HepG2 (cell line): ENCODE measurements around the gene CD4. TPM values are rescaled to one million over a fixed set of nuclear protein-coding genes. Genes with fewer than 3 reads are reported as not detected.
A peak's percentile ranks its signal among the peaks of the same experiment; 100 is the strongest.

Experiments
- ARID5B ChIP-seq: IDR thresholded peaks from 2 replicates; pipeline ENCODE4 v1.4.0; 2020; ENCODE audit warnings: mild to moderate bottlenecking, missing genetic modification reagents
- DNMT3B ChIP-seq: conservative IDR thresholded peaks from 2 replicates; pipeline ENCODE4 v1.6.1; 2016; ENCODE audit warnings: missing biosample characterization, control low read depth
- DPF2 ChIP-seq: sonication (generic); formaldehyde crosslinking; IDR thresholded peaks from 2 replicates; pipeline ENCODE4 v1.4.0; 2020; ENCODE audit warnings: mild to moderate bottlenecking, low read depth, missing genetic modification reagents, borderline replicate concordance
- HCFC1 ChIP-seq: fragments of 150-350 bp; IDR thresholded peaks from 2 replicates; pipeline ENCODE4 v1.6.1; 2014; ENCODE audit warnings: low read depth, low read length
- HOXD1 ChIP-seq: sonication (generic); formaldehyde crosslinking; IDR thresholded peaks from 2 replicates; pipeline ENCODE4 v1.5.0; 2020; ENCODE audit warnings: missing genetic modification reagents
- LCORL ChIP-seq, 2 experiments: fragments of 450-650 bp in 1 of 2; sonication (generic) in 1 of 2; formaldehyde crosslinking in 1 of 2; IDR thresholded peaks; 2 replicates each; pipeline versions ENCODE4 v1.5.0 to v1.6.1; 2017 to 2020; ENCODE audit warnings: antibody characterized with exemption in 1 of 2, missing genetic modification reagents in 1 of 2
- MAFF ChIP-seq: IDR thresholded peaks from 2 replicates; pipeline ENCODE4 v1.6.1; 2011; ENCODE audit warnings: low read depth, low read length, improper control_type of control experiment
- RXRB ChIP-seq: IDR thresholded peaks from 2 replicates; pipeline ENCODE4 v1.6.1; 2016; ENCODE audit warnings: borderline replicate concordance, missing genetic modification reagents, missing compliant biosample characterization
- TEAD3 ChIP-seq: optimal IDR thresholded peaks from 2 replicates; pipeline ENCODE3; 2016; ENCODE audit warnings: borderline replicate concordance
- ZBTB25 ChIP-seq: IDR thresholded peaks from 2 replicates; pipeline ENCODE4 v1.6.1; 2018; ENCODE audit warnings: missing genetic modification reagents
- ZBTB39 ChIP-seq: sonication (generic); formaldehyde crosslinking; IDR thresholded peaks from 2 replicates; pipeline ENCODE4 v1.5.0; 2020; ENCODE audit warnings: missing genetic modification reagents
- ZNF263 ChIP-seq: sonication (generic); formaldehyde crosslinking; IDR thresholded peaks from 2 replicates; pipeline ENCODE4 v1.4.0; 2020; ENCODE audit warnings: missing genetic modification reagents
- ZNF546 ChIP-seq: sonication (generic); formaldehyde crosslinking; conservative IDR thresholded peaks from 2 replicates; pipeline ENCODE4 v1.8.1; 2023; ENCODE audit warnings: mild to moderate bottlenecking, missing genetic modification reagents
- ZNF563 ChIP-seq: sonication (generic); formaldehyde crosslinking; IDR thresholded peaks from 2 replicates; pipeline ENCODE4 v1.8.0; 2022; ENCODE audit warnings: mild to moderate bottlenecking, moderate library complexity, missing genetic modification reagents
- polyA plus RNA-seq, 8 experiments: library from polyadenylated mRNA; depleted of rRNA in 3 of 8; stranded (reverse) in 7 of 8; unstranded in 1 of 8; fragments of >200 nt; fragmentation: Illumina TruSeq in 4 of 8; extraction: Trizol in 4 of 8; gene quantifications; 2 replicates each; pipeline versions ENCODE4 v1.2.1 to v1.2.3, GENCODE V29; 2011 to 2016; ENCODE audit warnings: low read depth in 4 of 8, missing spikeins in 1 of 8, mixed read lengths in 1 of 8; ENCODE audit not compliant: insufficient read depth in 1 of 8
- total RNA-seq, 5 experiments: library from RNA; depleted of rRNA; stranded (reverse); fragments of >200 nt; fragmentation: Illumina TruSeq; extraction: Trizol; gene quantifications; 2 replicates each; pipeline ENCODE4 v1.2.3, GENCODE V29; 2016; ENCODE audit warnings: low read depth in 1 of 5
- TF ChIP-seq, protein P1 (sequence below), 2 experiments: sonication (generic) in 1 of 2; formaldehyde crosslinking in 1 of 2; IDR thresholded peaks; 2 replicates each; pipeline versions ENCODE4 v1.6.1 to v1.9.0; 2014 to 2022; ENCODE audit warnings: antibody characterized with exemption in 1 of 2, borderline replicate concordance in 1 of 2, inconsistent platforms in 1 of 2, low read depth in 1 of 2, missing genetic modification reagents in 1 of 2
- TF ChIP-seq, protein P2 (sequence below): sonication (generic); formaldehyde crosslinking; conservative IDR thresholded peaks from 2 replicates; pipeline ENCODE4 v1.4.0; 2020; ENCODE audit warnings: missing genetic modification reagents

CD4 gene
- total and polyA plus RNA-seq, 2 of the 13 experiments (the other 11 are each of a cell fraction or from before 2014, with no cell fraction given), result 0.07 to 0.95 TPM

- no peak for TF ChIP-seq TEAD3
- TF ChIP-seq, protein P1, sequence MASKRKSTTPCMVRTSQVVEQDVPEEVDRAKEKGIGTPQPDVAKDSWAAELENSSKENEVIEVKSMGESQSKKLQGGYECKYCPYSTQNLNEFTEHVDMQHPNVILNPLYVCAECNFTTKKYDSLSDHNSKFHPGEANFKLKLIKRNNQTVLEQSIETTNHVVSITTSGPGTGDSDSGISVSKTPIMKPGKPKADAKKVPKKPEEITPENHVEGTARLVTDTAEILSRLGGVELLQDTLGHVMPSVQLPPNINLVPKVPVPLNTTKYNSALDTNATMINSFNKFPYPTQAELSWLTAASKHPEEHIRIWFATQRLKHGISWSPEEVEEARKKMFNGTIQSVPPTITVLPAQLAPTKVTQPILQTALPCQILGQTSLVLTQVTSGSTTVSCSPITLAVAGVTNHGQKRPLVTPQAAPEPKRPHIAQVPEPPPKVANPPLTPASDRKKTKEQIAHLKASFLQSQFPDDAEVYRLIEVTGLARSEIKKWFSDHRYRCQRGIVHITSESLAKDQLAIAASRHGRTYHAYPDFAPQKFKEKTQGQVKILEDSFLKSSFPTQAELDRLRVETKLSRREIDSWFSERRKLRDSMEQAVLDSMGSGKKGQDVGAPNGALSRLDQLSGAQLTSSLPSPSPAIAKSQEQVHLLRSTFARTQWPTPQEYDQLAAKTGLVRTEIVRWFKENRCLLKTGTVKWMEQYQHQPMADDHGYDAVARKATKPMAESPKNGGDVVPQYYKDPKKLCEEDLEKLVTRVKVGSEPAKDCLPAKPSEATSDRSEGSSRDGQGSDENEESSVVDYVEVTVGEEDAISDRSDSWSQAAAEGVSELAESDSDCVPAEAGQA (IDR thresholded peaks at IDR 0.05; ENCODE audit: low read depth), result no peak
- TF ChIP-seq, protein P1 (CRISPR knock-in tag; IDR thresholded peaks at IDR 0.05; ENCODE audit: borderline replicate concordance), result no peak
- TF ChIP-seq ZNF563 (CRISPR knock-in tag), result peak; percentile 22; the same call in 1 of the 2 replicates
- TF ChIP-seq HOXD1 (CRISPR knock-in tag), result no peak
- no peak for TF ChIP-seq HCFC1
- no peak for TF ChIP-seq MAFF
- TF ChIP-seq ARID5B (CRISPR knock-in tag), result no peak
- TF ChIP-seq, protein P2, sequence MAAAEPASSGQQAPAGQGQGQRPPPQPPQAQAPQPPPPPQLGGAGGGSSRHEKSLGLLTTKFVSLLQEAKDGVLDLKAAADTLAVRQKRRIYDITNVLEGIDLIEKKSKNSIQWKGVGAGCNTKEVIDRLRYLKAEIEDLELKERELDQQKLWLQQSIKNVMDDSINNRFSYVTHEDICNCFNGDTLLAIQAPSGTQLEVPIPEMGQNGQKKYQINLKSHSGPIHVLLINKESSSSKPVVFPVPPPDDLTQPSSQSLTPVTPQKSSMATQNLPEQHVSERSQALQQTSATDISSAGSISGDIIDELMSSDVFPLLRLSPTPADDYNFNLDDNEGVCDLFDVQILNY (CRISPR knock-in tag), result no peak
- TF ChIP-seq LCORL (IDR thresholded peaks at IDR 0.05), result no peak
- no peak for TF ChIP-seq LCORL (CRISPR knock-in tag; IDR thresholded peaks at IDR 0.05)
- TF ChIP-seq ZBTB39 (CRISPR knock-in tag), result no peak
- no peak for TF ChIP-seq DPF2 (CRISPR knock-in tag)
- no peak for TF ChIP-seq RXRB (CRISPR knock-in tag)
- TF ChIP-seq ZBTB25 (CRISPR knock-in tag), result 0 out of 2 replicates have a peak, but pooled peaks have one; percentile 20
- no peak for TF ChIP-seq ZNF546
- no peak for TF ChIP-seq DNMT3B
- no peak for TF ChIP-seq ZNF263 (CRISPR knock-in tag)
Observed at GRCh38 chr12:6850796-6851152, 61.4 kb downstream of the CD4 start (continued).
